ENCODE data around the gene APEX1. TPM values are rescaled to one million over a fixed set of nuclear protein-coding genes. Genes with fewer than 3 reads are reported as not detected.

The APEX1 gene
- total RNA-seq, 4 donors from 2014 or later: 108 to 120 (median 111) TPM

GRCh38 chr14:20418501-20418909, 36.5 kb upstream of the APEX1 start:
- in situ Hi-C loops (cut with MboI; ENCODE audit: low pct_ligation_motif_present in 1 of 4, low pct_unique_long_range_greater_than_20kb in 1 of 4, low sequenced_read_pairs in 3 of 4) (loop anchor here in 2 of 4 donors (10.0 to 25.0 kb wide), 2 partner anchors 46 to 194 kb away; partner anchors contain the start of genes PIP4P1 (in 1 of the 2) and PNP (in 1 of the 2)), intact Hi-C loops (cut with DNase I; ENCODE audit: low total_unique reads) (no loop called here)
- Histone ChIP-seq H3K9me3 (no peaks in the 10 kb centered on the region), H3K4me3 (no peak overlapping the region), H3K27me3 (no peaks in the 10 kb centered on the region), H3K27ac (peak overlapping the region; percentile 83 to 99 (median 89)), H3K36me3 (no peaks in the 10 kb centered on the region), H3K4me1 (peaks cover 0 to 64% (median 42%) of the 10 kb centered on the region in 4 donors)
- DNase-seq: peak; percentile 69
- TF ChIP-seq CTCF (IDR thresholded peaks at IDR 0.05) (no peak), POLR2AphosphoS5 (IDR thresholded peaks at IDR 0.05) (peak; percentile 77 to 91 (median 83)), POLR2A (IDR thresholded peaks at IDR 0.05) (peak; percentile 70)
- WGBS, 2 donors (ENCODE audit: low coverage in 1 of 2): 58 to 80% methylated on average over 1 to 2 of the region's 2 CpGs

GRCh38 chr14:20419419-20419818, 35.6 kb upstream of the APEX1 start:
- H3K36me3 ChIP-seq: no peaks in the 10 kb centered on the region
- in situ Hi-C loops (cut with MboI; ENCODE audit: low pct_ligation_motif_present in 1 of 4, low pct_unique_long_range_greater_than_20kb in 1 of 4, low sequenced_read_pairs in 3 of 4): loop anchor here in 2 of 4 donors (10.0 to 25.0 kb wide), 2 partner anchors 45 to 193 kb away; partner anchors contain the start of genes PIP4P1 (in 1 of the 2) and PNP (in 1 of the 2)
- no peaks in the 10 kb centered on the region for H3K9me3 ChIP-seq
- no peak overlapping the region for H3K4me3 ChIP-seq
- peaks cover 0 to 55% (median 33%) of the 10 kb centered on the region in 4 donors for H3K4me1 ChIP-seq
- 64% methylated on average over 1 of the region's 1 CpG; no CpG with 5 or more reads in 1 of the 2 donors for WGBS, 2 donors (ENCODE audit: low coverage in 1 of 2)
- TF ChIP-seq CTCF (IDR thresholded peaks at IDR 0.05): peak in 1 of 5 experiments; percentile 12
- TF ChIP-seq EP300 (IDR thresholded peaks at IDR 0.05; ENCODE audit: low read depth): no peak
- TF ChIP-seq POLR2A (IDR thresholded peaks at IDR 0.05): no peak
- no peak for TF ChIP-seq POLR2AphosphoS5 (IDR thresholded peaks at IDR 0.05)
- peak overlapping the region; percentile 83 to 99 (median 89) for H3K27ac ChIP-seq
- no peaks in the 10 kb centered on the region for H3K27me3 ChIP-seq
- intact Hi-C loops (cut with DNase I; ENCODE audit: low total_unique reads): no loop called here
- no peak for DNase-seq

- Histone ChIP-seq H3K27me3 (no peaks in the 10 kb centered on the region), H3K9me3 (no peaks in the 10 kb centered on the region), H3K36me3 (no peaks in the 10 kb centered on the region), H3K4me3 (no peak overlapping the region), H3K27ac (no peak overlapping the region), H3K4me1 (peaks cover 0 to 38% (median 25%) of the 10 kb centered on the region in 4 donors)
- TF ChIP-seq POLR2A (IDR thresholded peaks at IDR 0.05) (no peak), POLR2AphosphoS5 (IDR thresholded peaks at IDR 0.05) (no peak), CTCF (IDR thresholded peaks at IDR 0.05) (no peak), EP300 (IDR thresholded peaks at IDR 0.05; ENCODE audit: low read depth) (no peak)
- intact Hi-C loops (cut with DNase I; ENCODE audit: low total_unique reads): no loop called here
- in situ Hi-C loops (cut with MboI; ENCODE audit: low pct_ligation_motif_present in 1 of 4, low pct_unique_long_range_greater_than_20kb in 1 of 4, low sequenced_read_pairs in 3 of 4): loop anchor here in 1 of 4 donors (25.0 kb wide), 1 partner anchor 191 kb away; no protein-coding TSS in a partner anchor
- 43 to 54% methylated on average over 2 of the region's 2 CpGs for WGBS, 2 donors (ENCODE audit: low coverage in 1 of 2)
- no peak for DNase-seq
Measured at GRCh38 chr14:20421267-20421666, 33.8 kb upstream of the APEX1 start.

- DNase-seq: no peak
- intact Hi-C loops (cut with DNase I; ENCODE audit: low total_unique reads): no loop called here
- Histone ChIP-seq H3K4me3 (no peak overlapping the region), H3K4me1 (peaks cover 0 to 37% (median 24%) of the 10 kb centered on the region in 4 donors), H3K9me3 (no peaks in the 10 kb centered on the region), H3K27me3 (no peaks in the 10 kb centered on the region), H3K27ac (no peak overlapping the region), H3K36me3 (no peaks in the 10 kb centered on the region)
- WGBS, 2 donors (ENCODE audit: low coverage in 1 of 2): 10 to 45% methylated on average over 2 of the region's 2 CpGs
- in situ Hi-C loops (cut with MboI; ENCODE audit: low pct_ligation_motif_present in 1 of 4, low pct_unique_long_range_greater_than_20kb in 1 of 4, low sequenced_read_pairs in 3 of 4): loop anchor here in 1 of 4 donors (25.0 kb wide), 1 partner anchor 189 kb away; no protein-coding TSS in a partner anchor
- TF ChIP-seq POLR2A (IDR thresholded peaks at IDR 0.05): no peak
Measured at GRCh38 chr14:20422886-20423285, 32.1 kb upstream of the APEX1 start.
